ENCODE measurements around the gene CNOT3.

Gene CNOT3

GRCh38 chr19:54102421-54103169 is 35.0 kb upstream of the CNOT3 start, which contains the start of gene NDUFA3:
Gene NDUFA3 (plus strand): TSS chr19:54102855. CDS start chr19:54102879, 24 bp downstream.
- Histone ChIP-seq H3K36me3 (ENCODE audit: low read length) (no peaks in the 10 kb centered on the region), H3K27ac (ENCODE audit: low read depth, low read length) (no peak within 1 kb of the TSS), H2AFZ (ENCODE audit: low read depth, low read length, severe bottlenecking) (peak within 1 kb of the TSS; percentile 88), H3K4me3 (ENCODE audit: insufficient read depth, low read length, poor library complexity, severe bottlenecking) (peak within 1 kb of the TSS; percentile 83), H3K9me2 (replicated peaks; ENCODE audit: insufficient read depth, low read length) (no peaks in the 10 kb centered on the region), H4K20me1 (ENCODE audit: low read depth, low read length) (no peaks in the 10 kb centered on the region), H3K9ac (ENCODE audit: low read length) (peak within 1 kb of the TSS; percentile 84), H3K4me2 (ENCODE audit: low read depth, low read length, poor library complexity, severe bottlenecking) (peak within 1 kb of the TSS; percentile 87), H3K9me3 (ENCODE audit: insufficient read depth, low read length) (no peaks in the 10 kb centered on the region), H3F3A (ENCODE audit: insufficient read depth) (no peaks in the 10 kb centered on the region), H3K79me2 (ENCODE audit: insufficient read depth, low read length) (peaks cover 16% of the 10 kb centered on the region), H3K27me3 (ENCODE audit: low read length) (no peaks in the 10 kb centered on the region)
- TF ChIP-seq, protein P1, sequence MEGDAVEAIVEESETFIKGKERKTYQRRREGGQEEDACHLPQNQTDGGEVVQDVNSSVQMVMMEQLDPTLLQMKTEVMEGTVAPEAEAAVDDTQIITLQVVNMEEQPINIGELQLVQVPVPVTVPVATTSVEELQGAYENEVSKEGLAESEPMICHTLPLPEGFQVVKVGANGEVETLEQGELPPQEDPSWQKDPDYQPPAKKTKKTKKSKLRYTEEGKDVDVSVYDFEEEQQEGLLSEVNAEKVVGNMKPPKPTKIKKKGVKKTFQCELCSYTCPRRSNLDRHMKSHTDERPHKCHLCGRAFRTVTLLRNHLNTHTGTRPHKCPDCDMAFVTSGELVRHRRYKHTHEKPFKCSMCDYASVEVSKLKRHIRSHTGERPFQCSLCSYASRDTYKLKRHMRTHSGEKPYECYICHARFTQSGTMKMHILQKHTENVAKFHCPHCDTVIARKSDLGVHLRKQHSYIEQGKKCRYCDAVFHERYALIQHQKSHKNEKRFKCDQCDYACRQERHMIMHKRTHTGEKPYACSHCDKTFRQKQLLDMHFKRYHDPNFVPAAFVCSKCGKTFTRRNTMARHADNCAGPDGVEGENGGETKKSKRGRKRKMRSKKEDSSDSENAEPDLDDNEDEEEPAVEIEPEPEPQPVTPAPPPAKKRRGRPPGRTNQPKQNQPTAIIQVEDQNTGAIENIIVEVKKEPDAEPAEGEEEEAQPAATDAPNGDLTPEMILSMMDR (IDR thresholded peaks at IDR 0.05; ENCODE audit: insufficient read depth, low read length, poor library complexity, severe bottlenecking) = no peak
- TF ChIP-seq EZH2phosphoT487 (conservative IDR thresholded peaks at IDR 0.05; ENCODE audit: low read length) = no peak

DNA sequence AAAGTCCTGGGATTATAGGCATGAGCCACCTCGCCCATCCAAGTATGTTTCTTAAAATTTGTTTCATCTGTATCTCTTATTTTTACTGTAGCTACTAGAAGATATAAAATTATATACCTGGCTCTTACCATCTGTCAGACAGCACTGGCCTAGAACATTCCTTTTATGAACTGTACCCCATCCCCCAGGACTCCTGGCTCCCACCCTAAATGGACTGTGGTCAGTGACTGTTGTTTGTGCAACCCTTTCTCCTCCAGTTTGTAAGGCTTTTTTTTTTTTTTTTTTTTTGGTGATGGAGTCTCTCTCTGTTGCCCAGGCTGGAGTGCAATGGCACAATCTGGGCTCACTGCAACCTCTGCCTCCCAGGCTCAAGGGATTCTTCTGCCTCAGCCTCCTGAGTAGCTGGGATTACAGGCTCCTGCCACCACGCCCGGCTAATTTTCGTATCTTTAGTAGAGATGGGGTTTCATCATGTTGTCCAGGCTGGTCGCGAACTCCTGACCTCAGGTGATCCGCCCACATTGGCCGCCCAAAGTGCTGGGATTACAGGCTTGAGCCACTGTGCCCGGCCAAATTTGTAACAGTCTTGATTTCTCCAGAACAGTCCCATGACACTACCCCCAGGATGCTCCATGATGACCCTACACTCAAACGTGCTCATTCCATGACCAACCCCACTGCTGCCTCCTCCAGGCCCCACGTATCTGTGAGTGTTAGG is 32.4 kb upstream of the CNOT3 start:
- H3F3A ChIP-seq (ENCODE audit: insufficient read depth) = no peaks in the 10 kb centered on the region
- no peak overlapping the region for H2AFZ ChIP-seq (ENCODE audit: low read depth, low read length, severe bottlenecking)
- H4K20me1 ChIP-seq (ENCODE audit: low read depth, low read length) = no peaks in the 10 kb centered on the region
- TF ChIP-seq EZH2phosphoT487 (conservative IDR thresholded peaks at IDR 0.05; ENCODE audit: low read length) = no peak
- TF ChIP-seq, protein P1 (IDR thresholded peaks at IDR 0.05; ENCODE audit: insufficient read depth, low read length, poor library complexity, severe bottlenecking) = no peak
- no peaks in the 10 kb centered on the region for H3K36me3 ChIP-seq (ENCODE audit: low read length)
- H3K27ac ChIP-seq (ENCODE audit: low read depth, low read length) = no peak overlapping the region
- H3K9me3 ChIP-seq (ENCODE audit: insufficient read depth, low read length) = no peaks in the 10 kb centered on the region
- no peaks in the 10 kb centered on the region for H3K27me3 ChIP-seq (ENCODE audit: low read length)
- no peak overlapping the region for H3K4me2 ChIP-seq (ENCODE audit: low read depth, low read length, poor library complexity, severe bottlenecking)
- peaks cover 16% of the 10 kb centered on the region for H3K79me2 ChIP-seq (ENCODE audit: insufficient read depth, low read length)
- H3K9ac ChIP-seq (ENCODE audit: low read length) = no peak overlapping the region
- no peak overlapping the region for H3K4me3 ChIP-seq (ENCODE audit: insufficient read depth, low read length, poor library complexity, severe bottlenecking)
- no peaks in the 10 kb centered on the region for H3K9me2 ChIP-seq (replicated peaks; ENCODE audit: insufficient read depth, low read length)

GRCh38 chr19:54105796-54106195 is 31.8 kb upstream of the CNOT3 start:
- no peaks in the 10 kb centered on the region for H3K36me3 ChIP-seq (ENCODE audit: low read length)
- H3F3A ChIP-seq (ENCODE audit: insufficient read depth) = no peaks in the 10 kb centered on the region
- H2AFZ ChIP-seq (ENCODE audit: low read depth, low read length, severe bottlenecking) = no peak overlapping the region
- no peaks in the 10 kb centered on the region for H3K9me3 ChIP-seq (ENCODE audit: insufficient read depth, low read length)
- no peak overlapping the region for H3K27ac ChIP-seq (ENCODE audit: low read depth, low read length)
- no peak overlapping the region for H3K9ac ChIP-seq (ENCODE audit: low read length)
- H3K4me3 ChIP-seq (ENCODE audit: insufficient read depth, low read length, poor library complexity, severe bottlenecking) = no peak overlapping the region
- H3K27me3 ChIP-seq (ENCODE audit: low read length) = no peaks in the 10 kb centered on the region
- peaks cover 16% of the 10 kb centered on the region for H3K79me2 ChIP-seq (ENCODE audit: insufficient read depth, low read length)
- no peak overlapping the region for H3K4me2 ChIP-seq (ENCODE audit: low read depth, low read length, poor library complexity, severe bottlenecking)
- H4K20me1 ChIP-seq (ENCODE audit: low read depth, low read length) = no peaks in the 10 kb centered on the region
- no peaks in the 10 kb centered on the region for H3K9me2 ChIP-seq (replicated peaks; ENCODE audit: insufficient read depth, low read length)
- TF ChIP-seq EZH2phosphoT487 (conservative IDR thresholded peaks at IDR 0.05; ENCODE audit: low read length) = no peak
- TF ChIP-seq, protein P1 (IDR thresholded peaks at IDR 0.05; ENCODE audit: insufficient read depth, low read length, poor library complexity, severe bottlenecking) = no peak

All from SU-DHL-6 (cell line).